Ishikawa (cell line): ENCODE results near the gene EBI3.

Experiments used
- CEBPB ChIP-seq: IDR thresholded peaks from 2 replicates; pipeline ENCODE4 v1.6.1; 2012
- CREB1 ChIP-seq: IDR thresholded peaks from 2 replicates; pipeline ENCODE4 v1.6.1; 2012; ENCODE audit warnings: low read depth
- EGR1 ChIP-seq: IDR thresholded peaks from 2 replicates; pipeline ENCODE4 v1.6.1; 2012
- EP300 ChIP-seq: IDR thresholded peaks from 2 replicates; pipeline ENCODE4 v1.6.1; 2012; ENCODE audit warnings: borderline replicate concordance
- FOXM1 ChIP-seq: IDR thresholded peaks from 2 replicates; pipeline ENCODE4 v1.6.1; 2012; ENCODE audit warnings: low read depth, borderline replicate concordance
- NFIC ChIP-seq: IDR thresholded peaks from 2 replicates; pipeline ENCODE4 v1.6.1; 2012
- RAD21 ChIP-seq: IDR thresholded peaks from 2 replicates; pipeline ENCODE4 v1.6.1; 2012; ENCODE audit warnings: low read depth
- TAF1 ChIP-seq: IDR thresholded peaks from 2 replicates; pipeline ENCODE4 v1.6.1; 2012; ENCODE audit warnings: low read depth, mild to moderate bottlenecking
- TEAD4 ChIP-seq: IDR thresholded peaks from 2 replicates; pipeline ENCODE4 v1.6.1; 2012
- YY1 ChIP-seq: IDR thresholded peaks from 2 replicates; pipeline ENCODE4 v1.6.1; 2012; ENCODE audit warnings: low read depth
- ZBTB7A ChIP-seq: IDR thresholded peaks from 2 replicates; pipeline ENCODE4 v1.6.1; 2012; ENCODE audit warnings: low read depth
- TF ChIP-seq, protein P1 (sequence below): IDR thresholded peaks from 2 replicates; pipeline ENCODE4 v1.6.1; 2012; ENCODE audit warnings: low read depth, mild to moderate bottlenecking
- TF ChIP-seq, protein P2 (sequence below): IDR thresholded peaks from 2 replicates; pipeline ENCODE4 v1.6.1; 2012
- TF ChIP-seq, protein P3 (sequence below): IDR thresholded peaks from 2 replicates; pipeline ENCODE4 v1.6.1; 2012

The EBI3 gene

DNA sequence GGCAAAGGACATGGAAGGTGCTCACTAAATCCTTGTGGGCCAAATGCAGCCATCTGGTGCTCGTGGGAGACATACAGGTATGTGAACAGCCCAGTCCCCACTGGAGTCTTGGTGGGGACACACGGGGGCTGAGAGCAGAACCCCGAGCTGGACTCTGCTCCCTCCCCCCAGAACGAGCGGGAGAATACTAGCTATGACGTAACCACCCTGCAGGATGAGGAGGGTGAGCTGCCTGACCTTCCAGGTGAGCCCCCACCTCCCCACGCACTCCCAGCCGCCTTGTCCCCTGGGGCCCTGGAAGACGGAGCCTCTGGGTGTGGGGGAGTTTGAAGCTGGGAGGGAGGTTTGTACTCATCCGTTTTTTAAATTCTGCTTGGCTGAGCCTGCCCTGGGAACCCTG lies 13.5 kb upstream of the EBI3 start:
- TF ChIP-seq NFIC (no peak), TAF1 (no peak), RAD21 (no peak), TEAD4 (no peak), YY1 (no peak), EP300 (no peak), ZBTB7A (no peak)
- TF ChIP-seq, protein P1, sequence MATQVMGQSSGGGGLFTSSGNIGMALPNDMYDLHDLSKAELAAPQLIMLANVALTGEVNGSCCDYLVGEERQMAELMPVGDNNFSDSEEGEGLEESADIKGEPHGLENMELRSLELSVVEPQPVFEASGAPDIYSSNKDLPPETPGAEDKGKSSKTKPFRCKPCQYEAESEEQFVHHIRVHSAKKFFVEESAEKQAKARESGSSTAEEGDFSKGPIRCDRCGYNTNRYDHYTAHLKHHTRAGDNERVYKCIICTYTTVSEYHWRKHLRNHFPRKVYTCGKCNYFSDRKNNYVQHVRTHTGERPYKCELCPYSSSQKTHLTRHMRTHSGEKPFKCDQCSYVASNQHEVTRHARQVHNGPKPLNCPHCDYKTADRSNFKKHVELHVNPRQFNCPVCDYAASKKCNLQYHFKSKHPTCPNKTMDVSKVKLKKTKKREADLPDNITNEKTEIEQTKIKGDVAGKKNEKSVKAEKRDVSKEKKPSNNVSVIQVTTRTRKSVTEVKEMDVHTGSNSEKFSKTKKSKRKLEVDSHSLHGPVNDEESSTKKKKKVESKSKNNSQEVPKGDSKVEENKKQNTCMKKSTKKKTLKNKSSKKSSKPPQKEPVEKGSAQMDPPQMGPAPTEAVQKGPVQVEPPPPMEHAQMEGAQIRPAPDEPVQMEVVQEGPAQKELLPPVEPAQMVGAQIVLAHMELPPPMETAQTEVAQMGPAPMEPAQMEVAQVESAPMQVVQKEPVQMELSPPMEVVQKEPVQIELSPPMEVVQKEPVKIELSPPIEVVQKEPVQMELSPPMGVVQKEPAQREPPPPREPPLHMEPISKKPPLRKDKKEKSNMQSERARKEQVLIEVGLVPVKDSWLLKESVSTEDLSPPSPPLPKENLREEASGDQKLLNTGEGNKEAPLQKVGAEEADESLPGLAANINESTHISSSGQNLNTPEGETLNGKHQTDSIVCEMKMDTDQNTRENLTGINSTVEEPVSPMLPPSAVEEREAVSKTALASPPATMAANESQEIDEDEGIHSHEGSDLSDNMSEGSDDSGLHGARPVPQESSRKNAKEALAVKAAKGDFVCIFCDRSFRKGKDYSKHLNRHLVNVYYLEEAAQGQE, result no peak
- TF ChIP-seq, protein P2, sequence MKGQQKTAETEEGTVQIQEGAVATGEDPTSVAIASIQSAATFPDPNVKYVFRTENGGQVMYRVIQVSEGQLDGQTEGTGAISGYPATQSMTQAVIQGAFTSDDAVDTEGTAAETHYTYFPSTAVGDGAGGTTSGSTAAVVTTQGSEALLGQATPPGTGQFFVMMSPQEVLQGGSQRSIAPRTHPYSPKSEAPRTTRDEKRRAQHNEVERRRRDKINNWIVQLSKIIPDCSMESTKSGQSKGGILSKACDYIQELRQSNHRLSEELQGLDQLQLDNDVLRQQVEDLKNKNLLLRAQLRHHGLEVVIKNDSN, result no peak
- TF ChIP-seq, protein P3, sequence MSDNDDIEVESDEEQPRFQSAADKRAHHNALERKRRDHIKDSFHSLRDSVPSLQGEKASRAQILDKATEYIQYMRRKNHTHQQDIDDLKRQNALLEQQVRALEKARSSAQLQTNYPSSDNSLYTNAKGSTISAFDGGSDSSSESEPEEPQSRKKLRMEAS, result no peak

DNA sequence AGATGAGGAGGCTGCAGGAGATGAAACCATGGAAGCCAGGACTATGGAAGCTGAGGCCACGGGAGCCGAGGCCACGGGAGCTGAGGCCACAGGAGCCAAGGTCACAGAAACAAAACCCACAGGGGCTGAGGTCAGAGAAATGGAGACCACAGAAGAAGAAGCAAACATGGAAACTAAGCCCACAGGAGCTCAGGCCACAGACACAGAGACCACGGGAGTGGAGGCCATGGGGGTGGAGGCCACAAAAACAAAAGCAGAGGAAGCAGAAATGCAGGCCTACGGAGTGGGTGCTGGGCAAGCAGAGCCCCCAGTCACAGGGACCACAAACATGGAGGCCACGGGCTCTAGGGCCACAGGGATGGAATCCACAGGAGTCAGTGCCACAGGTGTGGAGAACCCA lies 12.5 kb upstream of the EBI3 start:
- TF ChIP-seq ZBTB7A (no peak), FOXM1 (no peak), RAD21 (no peak), NFIC (no peak), EGR1 (no peak), TEAD4 (no peak)
- TF ChIP-seq, protein P1, result no peak

DNA sequence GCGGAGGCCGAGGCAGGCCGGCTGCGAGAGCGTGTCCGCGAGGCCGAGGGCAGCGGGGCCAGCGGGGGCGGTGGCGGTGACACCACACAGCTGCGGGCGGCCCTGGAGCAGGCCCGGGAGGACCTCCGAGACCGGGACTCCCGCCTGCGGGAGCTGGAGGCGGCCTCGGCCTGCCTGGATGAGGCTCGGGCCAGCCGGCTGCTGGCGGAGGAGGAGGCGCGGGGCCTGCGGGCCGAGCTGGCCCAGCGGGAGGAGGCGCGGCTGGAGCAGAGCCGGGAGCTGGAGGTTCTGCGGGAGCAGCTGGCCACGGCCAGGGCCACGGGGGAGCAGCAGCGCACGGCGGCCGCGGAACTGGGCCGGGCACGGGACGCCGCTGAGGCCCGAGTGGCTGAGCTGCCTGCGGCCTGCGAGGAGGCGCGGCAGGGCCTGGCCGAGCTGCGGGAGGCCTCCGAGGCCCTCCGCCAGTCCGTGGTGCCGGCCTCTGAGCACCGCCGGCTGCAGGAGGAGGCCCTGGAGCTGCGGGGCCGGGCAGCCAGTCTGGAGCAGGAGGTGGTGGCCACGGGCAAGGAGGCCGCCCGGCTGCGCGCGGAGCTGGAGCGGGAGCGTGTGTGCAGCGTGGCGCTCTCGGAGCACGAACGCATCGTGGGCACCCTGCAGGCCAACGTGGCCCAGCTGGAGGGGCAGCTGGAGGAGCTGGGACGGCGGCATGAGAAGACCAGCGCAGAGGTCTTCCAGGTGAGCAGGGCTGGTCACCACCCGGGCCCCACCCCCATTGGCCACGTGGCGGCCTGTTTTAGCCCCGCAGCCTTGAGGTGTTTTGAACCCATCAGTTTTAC lies 11.7 kb upstream of the EBI3 start:
- TF ChIP-seq TEAD4 (no peak), RAD21 (no peak), FOXM1 (no peak), CEBPB (no peak), EP300 (no peak), ZBTB7A (no peak), CREB1 (no peak)
- TF ChIP-seq, protein P2, result no peak
- TF ChIP-seq, protein P3, result no peak
- TF ChIP-seq, protein P1, result no peak

DNA sequence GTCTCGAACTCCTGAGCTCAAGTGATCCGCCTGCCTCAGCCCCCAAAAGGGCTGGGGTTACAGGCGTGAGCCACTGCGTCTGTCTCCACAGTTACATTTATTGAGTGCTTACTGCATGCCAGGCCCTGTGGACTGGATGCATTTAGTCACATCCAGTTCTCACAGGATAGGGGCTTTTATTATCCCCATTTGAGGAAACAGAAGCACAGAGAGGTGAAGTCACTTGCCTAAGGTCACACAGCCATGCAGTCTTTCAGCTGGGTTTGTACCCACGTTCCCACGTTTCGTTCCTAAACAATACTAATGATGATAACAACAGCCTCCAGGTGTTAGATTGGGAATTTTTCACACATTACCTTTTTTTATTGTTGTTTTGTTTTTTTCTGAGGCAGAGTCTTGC lies 9.1 kb upstream of the EBI3 start:
- TF ChIP-seq NFIC (no peak), YY1 (no peak), FOXM1 (no peak), TEAD4 (no peak)
- TF ChIP-seq, protein P3, result no peak
- TF ChIP-seq, protein P1, result no peak
